Measurements from ENCODE around the gene LUC7L.

The LUC7L gene

GRCh38 chr16:266258-267164 is 37.3 kb upstream of the LUC7L start:
- no peak for TF ChIP-seq CTCF (IDR thresholded peaks at IDR 0.05; ENCODE audit: borderline replicate concordance, insufficient read depth, low read depth, low read length)
- no peak overlapping the region for H3K4me3 ChIP-seq (ENCODE audit: low read depth, low read length)

GRCh38 chr16:265711-266110 is 36.5 kb upstream of the LUC7L start:
- no peak for TF ChIP-seq CTCF (IDR thresholded peaks at IDR 0.05; ENCODE audit: borderline replicate concordance, insufficient read depth, low read depth, low read length)
- no peak overlapping the region for H3K4me3 ChIP-seq (ENCODE audit: low read depth, low read length)

GRCh38 chr16:265002-265529 is 35.8 kb upstream of the LUC7L start:
- TF ChIP-seq CTCF (IDR thresholded peaks at IDR 0.05; ENCODE audit: borderline replicate concordance, insufficient read depth, low read depth, low read length) = no peak

GRCh38 chr16:264440-264951 is 35.2 kb upstream of the LUC7L start:
- TF ChIP-seq CTCF (IDR thresholded peaks at IDR 0.05; ENCODE audit: borderline replicate concordance, insufficient read depth, low read depth, low read length) = no peak
- H3K4me3 ChIP-seq (ENCODE audit: low read depth, low read length) = no peak overlapping the region

More at GRCh38 chr16:265002-265529, 35.8 kb upstream of the LUC7L start:
- H3K4me3 ChIP-seq (ENCODE audit: low read depth, low read length) = no peak overlapping the region

- no peak overlapping the region for H3K4me3 ChIP-seq (ENCODE audit: low read depth, low read length)
- TF ChIP-seq CTCF (IDR thresholded peaks at IDR 0.05; ENCODE audit: borderline replicate concordance, insufficient read depth, low read depth, low read length) = no peak
Observed at GRCh38 chr16:263944-264343, 34.7 kb upstream of the LUC7L start.

GRCh38 chr16:263182-263774 is 34.0 kb upstream of the LUC7L start:
- H3K4me3 ChIP-seq (ENCODE audit: low read depth, low read length) = no peak overlapping the region
- TF ChIP-seq CTCF (IDR thresholded peaks at IDR 0.05; ENCODE audit: borderline replicate concordance, insufficient read depth, low read depth, low read length) = no peak

Measured in GM12875 (cell line).